T-helper 1 cell (primary cell): ENCODE data around the gene SMURF2.
"Not testable (repeated sequence)": the region's sequence is repeated elsewhere in the genome, so short reads cannot be mapped to it uniquely, and the experiment has no call there.

Experiments
- DNase-seq, 5 donors: peaks; one replicate each; pipeline ENCODE4 v3.0.0-alpha.2; 2012 to 2020

The SMURF2 gene

GRCh38 chr17:64628641-64629040, 33.5 kb downstream of the SMURF2 start:
- peak in 1 of 5 donors; percentile 75 for DNase-seq

- no peak for DNase-seq
Observed at GRCh38 chr17:64627797-64628196, 34.3 kb downstream of the SMURF2 start.

GRCh38 chr17:64626827-64627226, 35.3 kb downstream of the SMURF2 start:
- no peak for DNase-seq

GRCh38 chr17:64625541-64625940, 36.6 kb downstream of the SMURF2 start:
- DNase-seq = no peak

DNA sequence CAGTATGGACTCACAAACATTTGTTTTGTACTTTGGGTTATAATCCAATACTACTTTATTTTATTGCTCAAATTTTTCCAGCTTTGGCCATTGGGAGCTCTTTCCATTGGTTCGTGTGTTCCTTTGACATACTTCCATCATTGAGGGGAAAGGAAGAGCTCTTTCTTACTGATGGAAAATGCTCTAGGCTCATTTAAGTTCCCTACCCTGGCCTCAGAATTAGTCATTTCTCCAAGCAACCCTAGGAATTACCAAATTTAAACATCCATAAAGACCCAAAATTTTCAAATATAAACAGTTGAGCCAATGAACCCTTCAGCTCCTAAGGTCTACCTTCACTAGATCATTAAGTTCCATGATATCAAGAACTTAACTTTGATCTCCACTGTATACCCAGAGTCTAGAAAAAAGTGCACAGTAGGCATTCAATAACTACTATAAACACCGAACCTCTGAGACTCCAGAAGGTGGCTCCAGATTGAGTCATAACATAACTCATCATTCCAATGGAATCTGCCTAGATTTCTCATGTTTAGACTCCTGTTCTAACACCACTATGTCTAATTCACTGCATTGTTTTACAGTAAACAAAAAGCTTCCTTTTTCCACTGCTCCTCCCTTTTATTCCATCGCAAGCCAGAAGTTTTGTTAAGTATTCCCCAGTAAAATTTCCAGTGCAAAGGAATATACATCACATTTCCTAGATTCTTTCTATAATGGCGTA, 39.0 kb downstream of the SMURF2 start:
- no peak for DNase-seq

- DNase-seq = no peak
Observed at GRCh38 chr17:64621772-64622171, 40.3 kb downstream of the SMURF2 start.

GRCh38 chr17:64618848-64619247, 43.3 kb downstream of the SMURF2 start:
- DNase-seq = no peak

- no peak for DNase-seq
Observed at GRCh38 chr17:64617125-64617780, 44.9 kb downstream of the SMURF2 start.

DNA sequence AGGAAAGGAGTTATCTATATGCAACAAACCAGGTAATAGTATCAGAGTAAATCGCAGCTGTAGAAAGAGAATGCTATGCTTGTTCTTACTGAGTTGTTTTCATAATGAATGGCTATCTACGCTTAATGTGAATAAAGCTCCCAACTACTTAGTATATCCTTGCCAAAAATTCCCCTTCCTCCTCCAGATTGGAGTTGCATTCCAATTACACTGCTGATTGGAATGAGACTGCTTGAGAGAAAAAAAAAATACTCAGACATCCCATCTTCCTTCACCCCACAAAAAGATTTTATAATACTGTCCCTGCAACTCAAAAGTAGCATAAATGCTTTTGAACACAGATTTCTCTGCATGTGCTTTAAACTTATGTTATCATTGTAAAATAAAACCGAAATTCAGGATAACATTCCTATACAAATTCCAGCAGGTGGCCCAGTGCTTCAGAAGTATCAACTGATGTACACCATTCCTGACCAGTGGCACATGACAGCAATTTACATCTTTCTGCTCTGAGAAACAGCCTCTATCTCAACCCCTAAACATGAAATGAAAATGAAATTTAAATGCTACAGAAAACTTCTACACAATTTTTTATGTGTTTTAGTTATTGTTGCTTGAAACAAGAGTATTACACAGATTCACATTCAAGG, 47.0 kb downstream of the SMURF2 start:
- DNase-seq = no peak

GRCh38 chr17:64614266-64615027, 47.7 kb downstream of the SMURF2 start:
- DNase-seq = no peak

GRCh38 chr17:64611369-64611768, 50.7 kb downstream of the SMURF2 start:
- DNase-seq = no peak

DNA sequence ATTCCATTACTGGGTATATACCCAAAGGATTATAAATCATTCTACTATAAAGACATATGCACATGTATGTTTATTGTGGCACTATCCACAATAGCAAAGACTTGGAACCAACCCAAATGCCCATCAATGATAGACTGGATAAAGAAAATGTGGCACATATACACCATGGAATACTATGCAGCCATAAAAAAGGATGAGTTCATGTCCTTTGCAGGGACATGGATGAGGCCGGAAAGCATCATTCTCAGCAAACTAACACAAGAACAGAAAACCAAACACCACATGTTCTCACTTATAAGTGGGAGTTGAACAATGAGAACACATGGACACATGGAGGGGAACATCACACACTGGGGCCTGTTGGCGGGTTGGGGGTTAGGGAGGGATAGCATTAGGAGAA, 51.9 kb downstream of the SMURF2 start:
- DNase-seq = not testable (repeated sequence)

DNA sequence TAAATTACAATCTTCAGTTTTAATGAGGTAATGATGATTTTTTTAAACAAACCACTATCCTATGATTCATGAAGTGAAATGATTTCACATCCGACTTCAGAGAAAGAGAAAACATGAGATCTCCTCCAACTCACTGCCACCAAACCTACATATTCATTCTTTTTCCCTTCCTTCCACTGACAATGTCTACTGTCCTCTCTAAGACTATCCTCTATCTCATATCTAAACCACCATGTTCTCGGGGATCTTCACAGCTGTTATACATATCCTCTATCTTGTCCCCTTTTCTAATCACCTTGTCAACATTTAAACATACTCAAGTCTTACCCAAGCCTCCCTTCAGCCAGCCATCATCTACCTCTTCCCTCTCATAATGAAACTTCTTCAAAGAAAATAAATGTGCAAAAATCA, 53.5 kb downstream of the SMURF2 start:
- DNase-seq = peak in 1 of 5 donors; percentile 23

GRCh38 chr17:64607862-64608565, 54.1 kb downstream of the SMURF2 start:
- no peak for DNase-seq

DNA sequence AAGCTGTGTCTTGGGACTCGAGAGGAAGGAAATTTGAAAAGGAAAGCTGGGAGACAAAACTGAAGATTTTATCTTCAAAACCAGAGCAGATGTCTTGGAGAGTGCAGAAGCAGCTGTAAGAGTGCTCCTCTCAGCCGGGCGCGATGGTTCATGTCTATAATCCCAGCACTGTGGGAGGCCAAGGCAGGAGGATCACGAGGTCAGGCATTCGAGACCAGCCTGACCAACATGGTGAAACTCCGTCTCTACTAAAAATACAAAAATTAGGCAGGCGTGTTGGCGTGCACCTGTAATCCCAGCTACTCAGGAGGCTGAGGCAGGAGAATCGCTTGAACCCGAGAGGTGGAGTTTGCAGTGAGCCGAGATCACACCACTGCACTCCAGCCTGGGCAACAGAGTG, 57.6 kb downstream of the SMURF2 start:
- not testable (repeated sequence) for DNase-seq

- no peak for DNase-seq
Observed at GRCh38 chr17:64603987-64604386, 58.1 kb downstream of the SMURF2 start.

- DNase-seq = no peak
Observed at GRCh38 chr17:64599827-64600226, 62.3 kb downstream of the SMURF2 start.

DNA sequence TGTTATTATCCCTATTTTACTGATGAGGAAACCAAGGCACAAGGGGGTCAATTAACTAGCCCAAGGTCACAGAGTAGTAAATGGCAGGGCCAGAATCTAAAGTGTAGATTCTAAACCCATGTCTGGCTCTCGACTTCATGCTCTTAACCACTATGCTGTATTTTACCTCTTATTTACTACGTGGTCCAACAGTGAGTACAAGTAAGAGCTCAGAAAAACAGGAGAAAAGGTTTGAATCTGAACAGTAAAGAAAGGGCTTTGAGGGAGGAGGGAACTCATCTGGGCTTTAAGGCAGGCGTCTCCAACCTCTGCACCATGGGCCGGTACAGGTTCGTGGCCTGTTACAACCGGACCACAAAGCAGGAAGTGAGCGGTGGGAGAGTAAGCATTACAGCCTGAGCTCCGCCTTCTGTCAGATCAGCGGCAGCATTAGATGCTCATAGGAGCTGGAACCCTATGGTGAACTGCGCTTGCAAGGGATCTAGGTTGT, 62.9 kb downstream of the SMURF2 start:
- peak; percentile 19 to 72 (median 36) for DNase-seq

GRCh38 chr17:64598672-64599071, 63.4 kb downstream of the SMURF2 start:
- no peak for DNase-seq

DNA sequence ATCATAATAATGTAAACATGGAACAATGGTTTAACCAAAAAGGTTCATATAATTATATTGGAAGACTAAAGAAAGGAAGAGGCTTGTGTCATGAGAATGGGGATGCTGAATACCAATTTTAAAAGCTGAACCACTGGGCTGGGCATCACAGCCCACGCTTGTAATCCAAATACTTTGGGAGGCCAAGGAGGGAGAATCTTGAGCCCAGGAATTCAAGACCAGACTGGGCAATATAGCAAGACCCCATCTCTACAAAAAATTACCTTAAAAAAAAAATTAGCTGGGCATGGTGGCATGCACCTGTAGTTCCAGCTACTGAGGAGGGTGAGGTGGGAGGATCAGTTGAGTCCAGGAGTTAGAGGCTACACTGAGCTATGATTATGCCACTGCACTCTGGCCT, 65.1 kb downstream of the SMURF2 start:
- DNase-seq = no peak

DNA sequence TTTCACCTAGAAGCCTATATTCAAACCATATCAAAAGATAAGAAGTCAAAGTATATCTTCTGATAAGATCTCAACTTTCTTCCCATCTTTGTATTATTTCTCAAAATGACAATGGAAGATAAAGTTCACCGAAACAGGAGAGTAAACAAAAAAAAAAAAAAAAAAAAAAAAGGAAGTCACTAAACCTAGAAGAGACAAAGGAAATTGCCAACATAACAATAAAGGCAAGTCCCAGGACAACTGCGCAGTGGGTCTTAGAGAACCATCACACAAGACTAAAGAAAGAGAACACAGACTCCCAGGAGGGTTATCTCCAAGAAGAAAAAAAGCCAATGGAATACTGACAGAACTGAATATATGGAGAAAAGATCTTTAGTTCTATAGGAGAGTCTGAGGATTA, 65.7 kb downstream of the SMURF2 start:
- no peak for DNase-seq

DNA sequence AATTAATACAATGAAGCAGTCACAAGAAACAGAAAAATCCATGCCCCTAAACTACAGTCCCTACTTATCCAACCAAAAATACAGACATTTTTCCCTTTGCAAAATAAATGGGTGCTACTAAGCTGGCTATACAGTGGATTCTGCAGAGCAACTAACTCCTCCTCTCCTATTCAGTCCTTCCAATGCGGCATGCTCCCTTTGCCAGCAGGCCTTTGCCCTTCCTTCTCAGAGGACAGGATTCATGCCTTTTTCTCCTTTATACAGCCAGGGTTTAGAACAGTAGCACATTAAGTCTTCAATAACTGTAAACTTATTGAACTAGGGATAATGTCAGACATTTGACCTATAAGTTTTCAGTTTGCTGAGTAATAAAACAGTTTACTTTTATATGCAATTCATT, 70.2 kb downstream of the SMURF2 start:
- no peak for DNase-seq
